ENCODE data around the gene CLIC5. TPM values are rescaled to one million over a fixed set of nuclear protein-coding genes. Genes with fewer than 3 reads are reported as not detected.

The CLIC5 gene
- total RNA-seq, 3 donors from 2014 or later, result 3.4 to 5.4 (median 4.9) TPM

GRCh38 chr6:45858691-45859090 lies 157.0 kb downstream of the CLIC5 start:
- Histone ChIP-seq H3K27ac (no peak overlapping the region), H3K4me3 (no peak overlapping the region), H3K36me3 (no peaks in the 10 kb centered on the region), H3K27me3 (no peaks in the 10 kb centered on the region), H3K9me3 (no peaks in the 10 kb centered on the region), H3K4me1 (no peaks in the 10 kb centered on the region)
- no peak for TF ChIP-seq POLR2AphosphoS5 (IDR thresholded peaks at IDR 0.05)
- no peak for TF ChIP-seq CTCF (IDR thresholded peaks at IDR 0.05)
- no peak for TF ChIP-seq POLR2A (IDR thresholded peaks at IDR 0.05)
- intact Hi-C loops (cut with DNase I; ENCODE audit: low total_unique reads), result no loop called here
- no peak for DNase-seq (ENCODE audit: low spot score in 2 of 2)

- H3K27me3 ChIP-seq, result no peaks in the 10 kb centered on the region
- no peaks in the 10 kb centered on the region for H3K4me1 ChIP-seq
- no peak overlapping the region for H3K4me3 ChIP-seq
- intact Hi-C loops (cut with DNase I; ENCODE audit: low total_unique reads), result no loop called here
- H3K9me3 ChIP-seq, result no peaks in the 10 kb centered on the region
- no peaks in the 10 kb centered on the region for H3K36me3 ChIP-seq
- TF ChIP-seq POLR2AphosphoS5 (IDR thresholded peaks at IDR 0.05) (no peak), CTCF (IDR thresholded peaks at IDR 0.05) (no peak), POLR2A (IDR thresholded peaks at IDR 0.05) (no peak)
- no peak for DNase-seq (ENCODE audit: low spot score in 2 of 2)
- H3K27ac ChIP-seq, result no peak overlapping the region
Observed at GRCh38 chr6:45857827-45858226, 157.8 kb downstream of the CLIC5 start.

- Histone ChIP-seq H3K4me3 (no peak overlapping the region), H3K27me3 (no peaks in the 10 kb centered on the region), H3K27ac (peak overlapping the region; percentile 32 to 41), H3K9me3 (no peaks in the 10 kb centered on the region), H3K36me3 (no peaks in the 10 kb centered on the region), H3K4me1 (no peaks in the 10 kb centered on the region)
- intact Hi-C loops (cut with DNase I; ENCODE audit: low total_unique reads), result no loop called here
- no peak for DNase-seq (ENCODE audit: low spot score in 2 of 2)
- no peak for TF ChIP-seq POLR2AphosphoS5 (IDR thresholded peaks at IDR 0.05)
- no peak for TF ChIP-seq POLR2A (IDR thresholded peaks at IDR 0.05)
- TF ChIP-seq CTCF (IDR thresholded peaks at IDR 0.05), result no peak
Observed at GRCh38 chr6:45855642-45856394, 159.8 kb downstream of the CLIC5 start.

- Histone ChIP-seq H3K4me3 (no peak overlapping the region), H3K4me1 (no peaks in the 10 kb centered on the region), H3K9me3 (no peaks in the 10 kb centered on the region), H3K36me3 (no peaks in the 10 kb centered on the region), H3K27ac (peak overlapping the region in 1 of 2 donors; percentile 25), H3K27me3 (no peaks in the 10 kb centered on the region)
- intact Hi-C loops (cut with DNase I; ENCODE audit: low total_unique reads), result no loop called here
- TF ChIP-seq POLR2A (IDR thresholded peaks at IDR 0.05), result no peak
- no peak for TF ChIP-seq POLR2AphosphoS5 (IDR thresholded peaks at IDR 0.05)
- no peak for TF ChIP-seq CTCF (IDR thresholded peaks at IDR 0.05)
- no peak for DNase-seq (ENCODE audit: low spot score in 2 of 2)
Observed at GRCh38 chr6:45854149-45854742, 161.4 kb downstream of the CLIC5 start.

GRCh38 chr6:45851034-45851400 lies 164.6 kb downstream of the CLIC5 start:
- H3K27ac ChIP-seq, result no peak overlapping the region
- H3K27me3 ChIP-seq, result no peaks in the 10 kb centered on the region
- no peaks in the 10 kb centered on the region for H3K9me3 ChIP-seq
- intact Hi-C loops (cut with DNase I; ENCODE audit: low total_unique reads), result no loop called here
- H3K4me1 ChIP-seq, result no peaks in the 10 kb centered on the region
- TF ChIP-seq POLR2AphosphoS5 (IDR thresholded peaks at IDR 0.05) (no peak), POLR2A (IDR thresholded peaks at IDR 0.05) (no peak), CTCF (IDR thresholded peaks at IDR 0.05) (no peak)
- DNase-seq (ENCODE audit: low spot score in 2 of 2), result no peak
- no peak overlapping the region for H3K4me3 ChIP-seq
- H3K36me3 ChIP-seq, result no peaks in the 10 kb centered on the region
